Fibroblast of villous mesenchyme (primary cell): Measurements from ENCODE around the gene E2F1. TPM values are rescaled to one million over a fixed set of nuclear protein-coding genes. Genes with fewer than 3 reads are reported as not detected.

Source experiments
- DNase-seq: peaks from one replicate; pipeline ENCODE4 v3.0.0-alpha.2; 2010; ENCODE audit warnings: low read depth
- H3K4me3 ChIP-seq: 2 replicates; pipeline ENCODE4 v1.5.1; 2011; ENCODE audit warnings: low read depth, mild to moderate bottlenecking, low read length
- CTCF ChIP-seq: IDR thresholded peaks from 2 replicates; pipeline ENCODE4 v1.5.1; 2012; ENCODE audit warnings: low read depth, mild to moderate bottlenecking, low read length; ENCODE audit not compliant: insufficient read depth
- total RNA-seq: library from RNA; depleted of rRNA; stranded (reverse); fragments of >200 nt; gene quantifications from 2 replicates; pipeline ENCODE4 v1.2.3, GENCODE V29; 2012

The E2F1 gene
- total RNA-seq, 1 donor, result 7.3 TPM

- TF ChIP-seq CTCF, result no peak
- DNase-seq, result no peak
- H3K4me3 ChIP-seq, result no peak overlapping the region
Measured at GRCh38 chr20:33721391-33722140, 35.4 kb upstream of the E2F1 start.

DNA sequence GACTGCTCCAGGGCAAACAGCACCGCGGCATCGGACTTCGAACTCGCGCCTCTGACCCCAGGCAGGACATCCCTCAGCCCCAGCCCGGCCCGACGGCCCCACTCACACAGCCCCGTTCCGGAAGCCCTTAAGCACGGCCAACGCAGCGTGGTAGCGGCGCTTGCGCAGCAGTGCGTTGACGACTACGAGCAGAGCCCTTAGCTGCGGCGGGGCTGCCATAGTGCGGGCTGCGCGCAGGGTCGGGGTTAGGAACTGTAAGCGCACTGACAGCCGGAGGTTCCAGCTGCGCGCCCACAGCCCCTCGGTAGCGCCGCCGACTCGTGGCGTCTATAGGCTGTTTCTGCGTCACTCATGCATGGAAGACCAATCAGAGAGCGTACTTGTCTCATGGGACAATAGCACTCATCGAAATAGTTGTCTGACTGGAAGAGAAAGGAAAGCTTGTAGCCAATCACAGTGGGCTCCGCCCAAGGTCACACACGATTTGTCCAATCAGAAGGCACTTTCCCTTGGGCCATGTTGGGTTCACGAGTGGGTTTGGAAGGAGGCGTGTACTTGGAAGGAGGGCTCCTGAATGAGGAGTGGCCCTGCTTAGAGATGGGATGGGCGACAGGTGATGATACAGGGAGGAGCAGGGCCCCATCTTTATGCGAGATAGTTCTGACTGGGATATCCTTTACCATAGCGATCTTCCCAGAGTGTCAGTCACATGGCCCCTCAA, 34.0 kb upstream of the E2F1 start, which contains the start of gene PXMP4:
Gene PXMP4 (minus strand): TSS at position 322 of the 721 bp plus-strand sequence. CDS start 103 bp downstream, at position 219.
- H3K4me3 ChIP-seq, result peak within 1 kb of the TSS; percentile 80
- peak; percentile 98 for DNase-seq
- no peak for TF ChIP-seq CTCF

DNA sequence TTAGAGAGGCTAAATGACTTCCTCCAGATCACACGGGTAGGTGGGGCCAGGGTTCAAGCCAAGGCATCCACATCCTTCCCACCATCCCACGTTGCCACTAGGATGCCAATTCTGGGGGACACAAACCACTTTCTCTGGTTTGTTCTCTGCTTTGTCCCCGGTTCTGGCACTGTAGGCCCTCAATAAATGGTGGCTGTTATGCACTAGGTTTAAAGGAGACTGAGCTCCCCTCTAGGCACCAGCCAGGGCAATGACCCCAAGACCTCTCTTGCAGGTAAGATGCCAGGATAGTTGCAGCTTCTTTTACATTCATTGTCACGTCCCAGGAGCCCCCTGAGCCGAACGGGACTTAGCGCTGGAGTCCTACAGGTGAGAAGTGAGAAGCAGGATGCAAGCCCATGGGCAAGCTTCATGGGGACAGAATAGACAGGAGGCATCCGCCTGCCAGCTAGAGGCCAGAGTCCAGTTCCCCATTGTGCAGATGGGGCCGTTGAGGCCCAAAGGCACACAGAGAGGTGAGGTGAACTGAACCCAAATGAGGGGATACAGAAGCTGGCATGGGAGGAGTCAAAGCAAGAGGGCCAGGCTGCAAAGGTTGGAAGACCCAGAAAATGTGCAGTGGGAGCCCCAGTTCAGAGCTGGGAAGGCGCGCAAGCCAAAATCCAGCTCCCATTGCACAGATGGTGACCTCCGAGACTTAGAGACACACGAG, 33.2 kb upstream of the E2F1 start:
- TF ChIP-seq CTCF, result no peak
- no peak for DNase-seq
- H3K4me3 ChIP-seq, result peak overlapping the region; percentile 80

GRCh38 chr20:33716498-33716897, 30.3 kb upstream of the E2F1 start:
- DNase-seq, result no peak
- no peak for TF ChIP-seq CTCF
- no peak overlapping the region for H3K4me3 ChIP-seq

GRCh38 chr20:33713865-33714367, 27.7 kb upstream of the E2F1 start:
- no peak for TF ChIP-seq CTCF
- DNase-seq, result no peak
- H3K4me3 ChIP-seq, result no peak overlapping the region

- no peak for TF ChIP-seq CTCF
- no peak overlapping the region for H3K4me3 ChIP-seq
- no peak for DNase-seq
Measured at GRCh38 chr20:33711446-33711738, 25.2 kb upstream of the E2F1 start.
